D341Med (cell line): ENCODE data around the gene EFNA5.

ENCODE experiments used
- DNase-seq: peaks from one replicate; pipeline ENCODE4 v3.0.0; 2012; ENCODE audit warnings: low spot score

The EFNA5 gene

GRCh38 chr5:107544476-107544875 lies 126.3 kb downstream of the EFNA5 start:
- no peak for DNase-seq

GRCh38 chr5:107543868-107544267 lies 126.9 kb downstream of the EFNA5 start:
- no peak for DNase-seq

- DNase-seq: no peak
Observed at GRCh38 chr5:107542831-107543231, 127.9 kb downstream of the EFNA5 start.

- no peak for DNase-seq
Observed at GRCh38 chr5:107542428-107542827, 128.3 kb downstream of the EFNA5 start.

- DNase-seq: no peak
Observed at GRCh38 chr5:107541400-107541799, 129.3 kb downstream of the EFNA5 start.

- no peak for DNase-seq
Observed at GRCh38 chr5:107539726-107540330, 130.9 kb downstream of the EFNA5 start.

- DNase-seq: no peak
Observed at GRCh38 chr5:107538805-107539445, 131.8 kb downstream of the EFNA5 start.

GRCh38 chr5:107538331-107538730 lies 132.4 kb downstream of the EFNA5 start:
- DNase-seq: no peak

- no peak for DNase-seq
Observed at GRCh38 chr5:107535849-107536248, 134.9 kb downstream of the EFNA5 start.

GRCh38 chr5:107533910-107534876 lies 136.5 kb downstream of the EFNA5 start:
- no peak for DNase-seq

- no peak for DNase-seq
Observed at GRCh38 chr5:107532916-107533315, 137.8 kb downstream of the EFNA5 start.

GRCh38 chr5:107532169-107532878 lies 138.4 kb downstream of the EFNA5 start:
- no peak for DNase-seq

GRCh38 chr5:107531308-107531707 lies 139.4 kb downstream of the EFNA5 start:
- DNase-seq: no peak

GRCh38 chr5:107529618-107530017 lies 141.1 kb downstream of the EFNA5 start:
- DNase-seq: no peak

- no peak for DNase-seq
Observed at GRCh38 chr5:107526270-107526937, 144.3 kb downstream of the EFNA5 start.

- DNase-seq: no peak
Observed at GRCh38 chr5:107524111-107524510, 146.6 kb downstream of the EFNA5 start.

- DNase-seq: no peak
Observed at GRCh38 chr5:107523029-107523680, 147.6 kb downstream of the EFNA5 start.

GRCh38 chr5:107522456-107522855 lies 148.3 kb downstream of the EFNA5 start:
- DNase-seq: no peak

GRCh38 chr5:107519900-107520354 lies 150.8 kb downstream of the EFNA5 start:
- no peak for DNase-seq

- no peak for DNase-seq
Observed at GRCh38 chr5:107518616-107519015, 152.1 kb downstream of the EFNA5 start.

GRCh38 chr5:107518190-107518589 lies 152.5 kb downstream of the EFNA5 start:
- no peak for DNase-seq
